ENCODE data around the gene LGR6. TPM values are rescaled to one million over a fixed set of nuclear protein-coding genes. Genes with fewer than 3 reads are reported as not detected.

LGR6 gene
- total RNA-seq, 1 donor from 2014 or later, result not detected

GRCh38 chr1:202361224-202361623 is 167.6 kb downstream of the LGR6 start:
- no peak for DNase-seq (ENCODE audit: extremely low read depth, low read depth, low spot score)

GRCh38 chr1:202361701-202362100 is 168.1 kb downstream of the LGR6 start:
- no peak for DNase-seq (ENCODE audit: extremely low read depth, low read depth, low spot score)

GRCh38 chr1:202362212-202362611 is 168.6 kb downstream of the LGR6 start:
- no peak for DNase-seq (ENCODE audit: extremely low read depth, low read depth, low spot score)

GRCh38 chr1:202365092-202365815 is 171.7 kb downstream of the LGR6 start:
- no peak for DNase-seq (ENCODE audit: extremely low read depth, low read depth, low spot score)

GRCh38 chr1:202367271-202367670 is 173.7 kb downstream of the LGR6 start:
- no peak for DNase-seq (ENCODE audit: extremely low read depth, low read depth, low spot score)

Other genes with a start within 250 kb of the LGR6 start
- 0.93 TPM in 1 of 2 replicates, not detected in the other for gene LMOD1, start 247.3 kb upstream of the LGR6 start, total RNA-seq
- gene TIMM17A, start 238.3 kb upstream of the LGR6 start, total RNA-seq, result 47.8 and 48.4 TPM in 2 replicates
- 76.3 and 77.6 TPM in 2 replicates for gene RNPEP, start 211.2 kb upstream of the LGR6 start, total RNA-seq
- gene ELF3, start 183.2 kb upstream of the LGR6 start, total RNA-seq, result 0.58 and 1.4 TPM in 2 replicates
- 0.06 TPM in 1 of 2 replicates, not detected in the other for gene GPR37L1, start 70.9 kb upstream of the LGR6 start, total RNA-seq
- gene ARL8A, start 49.1 kb upstream of the LGR6 start, total RNA-seq, result 60.0 and 68.8 TPM in 2 replicates
- 1.2 TPM in 1 of 2 replicates, not detected in the other for gene PTPN7, start 33.2 kb upstream of the LGR6 start, total RNA-seq
- gene UBE2T, start 148.1 kb downstream of the LGR6 start, total RNA-seq, result 24.3 and 28.6 TPM in 2 replicates
- gene PPP1R12B, start 154.9 kb downstream of the LGR6 start, total RNA-seq, result 3.8 and 8.1 TPM in 2 replicates

Data from glomerular endothelial cell (primary cell).